ENCODE measurements around the gene ADISSP. TPM values are rescaled to one million over a fixed set of nuclear protein-coding genes. Genes with fewer than 3 reads are reported as not detected.

The ADISSP gene
- total RNA-seq, 1 experiment from 2014 or later = 80.3 TPM

GRCh38 chr20:3738111-3739053 lies 29.2 kb downstream of the ADISSP start:
- DNase-seq (ENCODE audit: low spot score) = no peak
- no peak for TF ChIP-seq EZH2 (IDR thresholded peaks at IDR 0.05; ENCODE audit: borderline replicate concordance, low read depth, low read length, poor library complexity, severe bottlenecking)
- TF ChIP-seq, protein P1, sequence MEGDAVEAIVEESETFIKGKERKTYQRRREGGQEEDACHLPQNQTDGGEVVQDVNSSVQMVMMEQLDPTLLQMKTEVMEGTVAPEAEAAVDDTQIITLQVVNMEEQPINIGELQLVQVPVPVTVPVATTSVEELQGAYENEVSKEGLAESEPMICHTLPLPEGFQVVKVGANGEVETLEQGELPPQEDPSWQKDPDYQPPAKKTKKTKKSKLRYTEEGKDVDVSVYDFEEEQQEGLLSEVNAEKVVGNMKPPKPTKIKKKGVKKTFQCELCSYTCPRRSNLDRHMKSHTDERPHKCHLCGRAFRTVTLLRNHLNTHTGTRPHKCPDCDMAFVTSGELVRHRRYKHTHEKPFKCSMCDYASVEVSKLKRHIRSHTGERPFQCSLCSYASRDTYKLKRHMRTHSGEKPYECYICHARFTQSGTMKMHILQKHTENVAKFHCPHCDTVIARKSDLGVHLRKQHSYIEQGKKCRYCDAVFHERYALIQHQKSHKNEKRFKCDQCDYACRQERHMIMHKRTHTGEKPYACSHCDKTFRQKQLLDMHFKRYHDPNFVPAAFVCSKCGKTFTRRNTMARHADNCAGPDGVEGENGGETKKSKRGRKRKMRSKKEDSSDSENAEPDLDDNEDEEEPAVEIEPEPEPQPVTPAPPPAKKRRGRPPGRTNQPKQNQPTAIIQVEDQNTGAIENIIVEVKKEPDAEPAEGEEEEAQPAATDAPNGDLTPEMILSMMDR (conservative IDR thresholded peaks at IDR 0.05; ENCODE audit: low read depth, low read length) = no peak
- no peaks in the 10 kb centered on the region for H3K36me3 ChIP-seq (ENCODE audit: insufficient read depth, low read length, poor library complexity, severe bottlenecking)
- ChIA-PET CTCF (no interaction called here), POLR2A (ENCODE audit: low non-redundant PET) (no interaction called here)
- intact Hi-C loops (cut with micrococcal nuclease; ENCODE audit: unreplicated experiment) = no loop called here
- BruUV-seq (replicated peaks) = no TSS peak
- no peak overlapping the region for H3K4me3 ChIP-seq (ENCODE audit: low read depth, low read length, poor library complexity, severe bottlenecking)
- H3K4me1 ChIP-seq (ENCODE audit: insufficient read depth, low read length, poor library complexity, severe bottlenecking) = no peaks in the 10 kb centered on the region
- no peaks in the 10 kb centered on the region for H3K27me3 ChIP-seq (replicated peaks; ENCODE audit: insufficient read depth, low read depth, low read length, poor library complexity)
- H3K9me3 ChIP-seq (ENCODE audit: low read depth, low read length, poor library complexity, severe bottlenecking) = no peaks in the 10 kb centered on the region
- H3K27ac ChIP-seq (ENCODE audit: low read depth, low read length, poor library complexity, severe bottlenecking) = no peak overlapping the region

GRCh38 chr20:3735768-3736167 lies 31.8 kb downstream of the ADISSP start:
- TF ChIP-seq, protein P1 (conservative IDR thresholded peaks at IDR 0.05; ENCODE audit: low read depth, low read length) = no peak
- no peak for TF ChIP-seq EZH2 (IDR thresholded peaks at IDR 0.05; ENCODE audit: borderline replicate concordance, low read depth, low read length, poor library complexity, severe bottlenecking)
- Histone ChIP-seq H3K36me3 (ENCODE audit: insufficient read depth, low read length, poor library complexity, severe bottlenecking) (no peaks in the 10 kb centered on the region), H3K27me3 (replicated peaks; ENCODE audit: insufficient read depth, low read depth, low read length, poor library complexity) (no peaks in the 10 kb centered on the region), H3K9me3 (ENCODE audit: low read depth, low read length, poor library complexity, severe bottlenecking) (no peaks in the 10 kb centered on the region), H3K4me1 (ENCODE audit: insufficient read depth, low read length, poor library complexity, severe bottlenecking) (no peaks in the 10 kb centered on the region), H3K4me3 (ENCODE audit: low read depth, low read length, poor library complexity, severe bottlenecking) (no peak overlapping the region), H3K27ac (ENCODE audit: low read depth, low read length, poor library complexity, severe bottlenecking) (no peak overlapping the region)
- DNase-seq (ENCODE audit: low spot score) = no peak
- ChIA-PET CTCF (no interaction called here), POLR2A (ENCODE audit: low non-redundant PET) (no interaction called here)
- intact Hi-C loops (cut with micrococcal nuclease; ENCODE audit: unreplicated experiment) = no loop called here
- BruUV-seq (replicated peaks) = no TSS peak

GRCh38 chr20:3734111-3734843 lies 33.3 kb downstream of the ADISSP start:
- intact Hi-C loops (cut with micrococcal nuclease; ENCODE audit: unreplicated experiment) = no loop called here
- TF ChIP-seq, protein P1 (conservative IDR thresholded peaks at IDR 0.05; ENCODE audit: low read depth, low read length) = no peak
- no peak for TF ChIP-seq EZH2 (IDR thresholded peaks at IDR 0.05; ENCODE audit: borderline replicate concordance, low read depth, low read length, poor library complexity, severe bottlenecking)
- Histone ChIP-seq H3K4me1 (ENCODE audit: insufficient read depth, low read length, poor library complexity, severe bottlenecking) (no peaks in the 10 kb centered on the region), H3K36me3 (ENCODE audit: insufficient read depth, low read length, poor library complexity, severe bottlenecking) (no peaks in the 10 kb centered on the region), H3K27me3 (replicated peaks; ENCODE audit: insufficient read depth, low read depth, low read length, poor library complexity) (no peaks in the 10 kb centered on the region), H3K27ac (ENCODE audit: low read depth, low read length, poor library complexity, severe bottlenecking) (no peak overlapping the region), H3K9me3 (ENCODE audit: low read depth, low read length, poor library complexity, severe bottlenecking) (no peaks in the 10 kb centered on the region), H3K4me3 (ENCODE audit: low read depth, low read length, poor library complexity, severe bottlenecking) (no peak overlapping the region)
- BruUV-seq (replicated peaks) = no TSS peak
- POLR2A ChIA-PET (ENCODE audit: low non-redundant PET) = no interaction called here
- DNase-seq (ENCODE audit: low spot score) = no peak
- CTCF ChIA-PET = no interaction called here
